Fibroblast of pulmonary artery (primary cell): ENCODE measurements around the gene OR6X1.

Source experiments
- DNase-seq: peaks from one replicate; pipeline ENCODE4 v3.0.0-alpha.2; 2010; ENCODE audit warnings: low read depth
- H3K4me3 ChIP-seq: replicated peaks from 2 replicates; pipeline ENCODE4 v1.5.1; 2011; ENCODE audit warnings: low read depth, mild to moderate bottlenecking, control low read depth, low read length, moderate library complexity
- TF ChIP-seq, protein P1 (sequence below): IDR thresholded peaks from 2 replicates; pipeline ENCODE4 v1.5.1; 2011; ENCODE audit warnings: mild to moderate bottlenecking, control low read depth, low read length, inconsistent platforms; ENCODE audit errors: missing control alignments

OR6X1 gene

DNA sequence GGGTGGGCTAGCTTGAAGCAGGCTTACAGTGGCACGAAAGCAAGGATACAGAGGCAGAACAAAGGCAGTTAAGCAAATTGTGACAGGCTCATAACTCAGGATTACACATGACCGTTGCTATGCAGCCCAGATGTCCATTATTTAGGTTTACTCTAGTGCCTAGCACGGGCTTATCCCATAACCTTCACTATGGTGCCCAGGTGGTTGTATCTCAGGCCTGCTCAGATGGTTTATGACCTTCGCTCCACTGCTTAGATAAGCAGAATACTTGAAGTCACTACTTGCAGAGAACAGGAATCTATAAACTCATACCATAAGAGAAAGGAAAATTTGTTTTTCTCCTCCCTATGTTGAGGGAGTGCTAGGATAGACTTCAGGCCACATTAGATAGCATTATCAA lies 42.8 kb upstream of the OR6X1 start:
- TF ChIP-seq, protein P1, sequence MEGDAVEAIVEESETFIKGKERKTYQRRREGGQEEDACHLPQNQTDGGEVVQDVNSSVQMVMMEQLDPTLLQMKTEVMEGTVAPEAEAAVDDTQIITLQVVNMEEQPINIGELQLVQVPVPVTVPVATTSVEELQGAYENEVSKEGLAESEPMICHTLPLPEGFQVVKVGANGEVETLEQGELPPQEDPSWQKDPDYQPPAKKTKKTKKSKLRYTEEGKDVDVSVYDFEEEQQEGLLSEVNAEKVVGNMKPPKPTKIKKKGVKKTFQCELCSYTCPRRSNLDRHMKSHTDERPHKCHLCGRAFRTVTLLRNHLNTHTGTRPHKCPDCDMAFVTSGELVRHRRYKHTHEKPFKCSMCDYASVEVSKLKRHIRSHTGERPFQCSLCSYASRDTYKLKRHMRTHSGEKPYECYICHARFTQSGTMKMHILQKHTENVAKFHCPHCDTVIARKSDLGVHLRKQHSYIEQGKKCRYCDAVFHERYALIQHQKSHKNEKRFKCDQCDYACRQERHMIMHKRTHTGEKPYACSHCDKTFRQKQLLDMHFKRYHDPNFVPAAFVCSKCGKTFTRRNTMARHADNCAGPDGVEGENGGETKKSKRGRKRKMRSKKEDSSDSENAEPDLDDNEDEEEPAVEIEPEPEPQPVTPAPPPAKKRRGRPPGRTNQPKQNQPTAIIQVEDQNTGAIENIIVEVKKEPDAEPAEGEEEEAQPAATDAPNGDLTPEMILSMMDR, result no peak
- peak; percentile 22 for DNase-seq
- H3K4me3 ChIP-seq, result no peak overlapping the region

DNA sequence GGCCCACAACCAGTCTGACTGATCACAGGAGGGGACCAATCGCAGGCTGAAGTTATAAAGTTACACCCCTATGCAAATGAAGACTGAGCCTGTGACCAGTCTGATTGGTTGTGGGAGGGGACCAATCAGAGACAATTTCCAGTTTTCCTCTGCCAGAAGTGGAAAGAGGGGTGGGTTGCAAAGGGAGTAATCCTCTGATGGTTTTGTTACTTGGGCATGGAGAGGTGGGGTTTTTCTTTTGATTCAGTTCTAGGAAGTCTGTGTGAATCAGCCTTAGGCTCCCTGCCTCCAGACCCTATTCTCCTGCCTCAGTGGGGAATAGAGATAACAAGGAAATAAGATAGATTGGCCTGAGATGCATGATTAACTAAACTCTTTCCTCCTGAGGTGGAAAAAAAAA lies 41.9 kb upstream of the OR6X1 start:
- no peak for DNase-seq
- no peak overlapping the region for H3K4me3 ChIP-seq
- TF ChIP-seq, protein P1, result no peak

DNA sequence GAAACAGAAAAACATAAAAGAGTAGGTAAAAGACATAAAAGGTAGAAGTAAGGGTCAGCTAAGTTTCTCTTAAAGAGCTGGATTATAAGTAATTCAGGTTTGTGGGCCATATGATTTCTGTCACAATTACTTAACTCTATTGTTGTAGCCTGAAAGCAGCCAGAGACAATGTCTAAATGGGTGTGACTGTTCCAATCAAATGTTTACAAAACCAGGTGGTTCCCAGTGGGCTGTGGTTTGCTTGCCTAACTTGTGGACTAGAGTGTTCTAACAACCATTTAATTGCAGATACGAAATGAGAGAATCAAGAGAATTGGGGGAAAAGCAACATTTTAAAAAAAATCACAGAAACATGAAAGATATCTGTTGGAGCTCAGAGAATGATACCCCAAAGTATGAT lies 29.2 kb upstream of the OR6X1 start:
- no peak overlapping the region for H3K4me3 ChIP-seq
- DNase-seq, result no peak
- TF ChIP-seq, protein P1, result no peak

DNA sequence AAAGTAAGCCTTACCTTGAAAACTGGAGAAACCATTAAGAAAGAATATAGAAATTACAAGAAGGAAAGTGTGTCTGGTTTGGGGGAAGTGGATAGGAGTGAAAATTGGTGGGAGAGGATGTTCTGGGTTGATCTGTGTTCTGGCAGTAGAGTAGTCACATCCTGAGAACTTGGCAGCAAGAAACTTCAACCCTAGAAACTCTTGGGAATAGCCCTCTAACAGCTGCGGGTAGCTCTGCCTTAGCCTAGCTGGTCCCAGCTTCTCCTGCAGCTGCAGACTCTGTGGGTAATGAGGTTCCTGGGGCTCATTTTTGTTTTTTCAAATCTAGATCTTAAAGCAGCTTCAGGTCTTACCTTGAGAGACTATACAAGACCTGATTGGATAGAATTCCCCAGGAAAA lies 24.2 kb upstream of the OR6X1 start:
- no peak overlapping the region for H3K4me3 ChIP-seq
- TF ChIP-seq, protein P1, result no peak
- no peak for DNase-seq

DNA sequence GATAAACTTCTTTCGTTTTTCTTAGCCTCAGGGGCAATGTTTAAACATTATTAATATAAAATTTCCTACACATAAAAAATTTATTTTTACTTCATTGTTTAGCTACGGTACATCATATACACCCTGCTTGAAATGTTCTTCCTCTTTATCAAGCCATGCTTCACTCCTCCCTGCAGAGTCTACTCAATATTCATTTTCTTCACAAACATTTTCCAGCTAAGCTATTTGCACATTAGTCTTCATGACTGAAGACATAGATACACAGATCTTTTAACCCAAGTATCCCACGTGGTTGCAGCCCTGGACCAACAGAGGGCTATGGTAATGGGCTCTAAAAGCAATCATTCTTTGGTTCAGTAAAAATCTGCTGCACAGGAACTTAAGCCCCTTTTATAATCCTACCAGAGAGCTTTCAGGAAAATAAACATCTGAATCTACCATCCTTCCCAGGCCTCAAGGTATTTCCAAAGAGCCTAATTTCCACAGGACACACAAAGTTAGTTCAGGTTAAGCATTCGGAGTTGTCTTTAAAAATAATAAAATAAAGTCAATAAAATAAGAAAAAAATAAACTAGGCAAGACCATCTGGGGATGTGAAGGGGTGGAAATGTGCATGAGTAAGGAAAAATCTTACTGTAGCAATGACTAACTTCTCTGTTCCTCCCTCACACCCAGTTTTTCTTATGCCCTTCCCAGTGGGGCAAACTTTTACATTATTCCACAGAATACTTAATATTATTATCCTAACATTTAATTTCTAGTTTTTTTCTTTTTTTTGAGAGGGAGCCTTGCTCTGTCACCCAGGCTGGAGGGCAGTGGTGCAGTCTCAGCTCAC lies 21.6 kb upstream of the OR6X1 start:
- TF ChIP-seq, protein P1, result no peak

DNA sequence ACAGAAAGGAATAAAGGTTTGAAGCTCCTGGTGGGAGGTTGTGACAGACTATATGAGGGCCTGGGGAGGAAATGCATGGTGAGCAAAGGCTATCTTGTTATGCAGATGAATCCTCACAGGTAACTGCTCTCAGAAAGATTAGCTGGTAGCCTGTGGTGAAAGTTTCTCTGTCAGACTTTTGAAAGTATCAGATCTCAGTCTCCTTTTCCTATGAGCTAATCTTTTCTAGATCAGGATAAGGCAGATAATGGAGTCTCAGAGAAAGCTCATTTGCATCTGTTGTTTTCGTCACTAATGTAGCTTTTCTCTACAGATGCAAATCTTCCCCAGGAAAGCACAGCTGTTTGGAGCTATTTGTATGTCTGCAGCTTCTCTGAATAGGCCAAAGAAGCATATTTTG lies 21.0 kb upstream of the OR6X1 start:
- no peak for DNase-seq
- H3K4me3 ChIP-seq, result no peak overlapping the region
- TF ChIP-seq, protein P1, result no peak

More for the DNA sequence above, 21.6 kb upstream of the OR6X1 start:
- no peak overlapping the region for H3K4me3 ChIP-seq
- DNase-seq, result no peak

DNA sequence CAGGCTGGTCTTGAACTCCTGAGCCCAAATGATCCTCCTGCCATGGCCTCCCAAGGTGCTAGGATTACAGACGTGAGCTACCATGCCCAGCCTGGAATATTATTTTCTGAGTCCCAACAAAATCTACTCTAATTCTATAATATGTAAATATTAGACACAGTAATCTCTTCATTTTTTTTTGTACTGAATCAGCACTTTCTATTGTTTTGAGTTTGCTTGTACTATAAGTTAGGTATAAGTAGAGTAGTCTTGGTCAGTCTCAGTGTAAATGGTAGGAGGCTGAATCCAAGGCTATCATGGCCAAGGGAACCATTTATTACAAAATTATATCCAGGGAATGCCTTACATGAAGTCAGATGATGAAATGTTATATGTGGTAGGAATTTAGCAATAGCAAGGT lies 19.6 kb upstream of the OR6X1 start:
- no peak overlapping the region for H3K4me3 ChIP-seq
- TF ChIP-seq, protein P1, result no peak
- DNase-seq, result no peak
